A549 (cell line): ENCODE results near the gene HRH3. TPM values are rescaled to one million over a fixed set of nuclear protein-coding genes. Genes with fewer than 3 reads are reported as not detected.

Experiments
- ATAC-seq, 2 experiments: fragments of 200-7000 bp in 1 of 2; fragments of >200 bp in 1 of 2; cut with Nextera tagmentation in 1 of 2; cut with Tn5 transposase in 1 of 2; 3 replicates each; pipeline versions ENCODE4 v1.8.0 to v1.9.1; 2018 to 2020; ENCODE audit warnings: mild to moderate bottlenecking in 1 of 2, moderate library complexity in 1 of 2
- CTCF ChIA-PET: fragments of 300-600 bp; sonication (Branson Sonifier 250); formaldehyde crosslinking; extraction: SDS; loops from one replicate; lab custom pipeline; 2021; ENCODE audit warnings: antibody characterized with exemption, inconsistent platforms; lab: Yijun Ruan, JAX
- POLR2A ChIA-PET: fragments of 350-600 bp; formaldehyde crosslinking; extraction: SDS; loops from one replicate; lab custom pipeline; 2021; ENCODE audit warnings: antibody characterized with exemption, inconsistent platforms; lab: Yijun Ruan, JAX
- DNase-seq, 2 experiments: peaks; one replicate each; pipeline versions ENCODE4 v3.0.0 to v3.0.0-alpha.2; 2011 to 2016; ENCODE audit warnings: low read depth in 1 of 2, low spot score in 1 of 2
- FAIRE-seq: peaks from 2 replicates; lab custom pipeline; 2011; peaks lifted over from hg19 to GRCh38; lab: Jason Lieb, UNC
- H3K27ac ChIP-seq, 2 experiments: fragments of >200 bp; sonication (Bioruptor Twin); formaldehyde crosslinking; 3 replicates each; pipeline ENCODE4 v1.5.1; 2016 to 2017
- H3K4me1 ChIP-seq: fragments of >200 bp; sonication (Bioruptor Twin); formaldehyde crosslinking; 3 replicates; pipeline ENCODE4 v1.6.1; 2016
- H3K4me2 ChIP-seq: fragments of >200 bp; sonication (Bioruptor Twin); formaldehyde crosslinking; 3 replicates; pipeline ENCODE4 v1.6.1; 2016
- H3K4me3 ChIP-seq: fragments of >200 bp; sonication (Bioruptor Twin); formaldehyde crosslinking; 3 replicates; pipeline ENCODE4 v1.5.1; 2016
- H3K9me3 ChIP-seq: fragments of >200 bp; sonication (Bioruptor Twin); formaldehyde crosslinking; 3 replicates; pipeline ENCODE4 v1.6.1; 2016
- CBX2 ChIP-seq: fragments of 200-600 bp; sonication (generic); IDR thresholded peaks from 2 replicates; pipeline ENCODE4 v1.6.1; 2016; ENCODE audit warnings: low read depth, mild to moderate bottlenecking, borderline replicate concordance
- CBX8 ChIP-seq: fragments of 200-600 bp; sonication (generic); IDR thresholded peaks from 2 replicates; pipeline ENCODE4 v1.6.1; 2016
- CTCF ChIP-seq: fragments of >200 bp; sonication (Bioruptor Twin); formaldehyde crosslinking; IDR thresholded peaks from 3 replicates; pipeline ENCODE4 v1.5.1; 2016
- E2F6 ChIP-seq: IDR thresholded peaks from 2 replicates; pipeline ENCODE4 v1.6.1; 2012; ENCODE audit warnings: low read depth, borderline replicate concordance
- ELK1 ChIP-seq: fragments of 150-350 bp; IDR thresholded peaks from 2 replicates; pipeline ENCODE4 v1.6.1; 2014; ENCODE audit warnings: low read depth, mild to moderate bottlenecking, low read length
- EP300 ChIP-seq, 2 experiments: fragments of >200 bp; sonication (Bioruptor Twin); formaldehyde crosslinking; IDR thresholded peaks; 2 replicates in 1 of 2; 3 replicates in 1 of 2; pipeline ENCODE4 v1.6.1; 2016 to 2017
- ESRRA ChIP-seq: fragments of 150-350 bp; IDR thresholded peaks from 2 replicates; pipeline ENCODE4 v1.6.1; 2014; ENCODE audit warnings: mild to moderate bottlenecking, low read length, borderline replicate concordance
- FOXS1 ChIP-seq: fragments of 250-450 bp; sonication (Bioruptor Pico); IDR thresholded peaks from 2 replicates; pipeline ENCODE4 v1.5.0; 2020; ENCODE audit warnings: mild to moderate bottlenecking, moderate library complexity
- HDAC2 ChIP-seq: fragments of 200-600 bp; sonication (generic); IDR thresholded peaks from 2 replicates; pipeline ENCODE4 v1.6.1; 2016
- HEYL ChIP-seq: fragments of 250-450 bp; sonication (Bioruptor Pico); IDR thresholded peaks from 2 replicates; pipeline ENCODE4 v1.8.0; 2021; ENCODE audit warnings: mild to moderate bottlenecking, moderate library complexity
- HMGXB4 ChIP-seq: fragments of 250-450 bp; sonication (Bioruptor Pico); IDR thresholded peaks from 2 replicates; pipeline ENCODE4 v1.5.0; 2021; ENCODE audit warnings: mild to moderate bottlenecking, moderate library complexity, borderline replicate concordance
- HOXA7 ChIP-seq: fragments of 250-450 bp; sonication (Bioruptor Pico); IDR thresholded peaks from 2 replicates; pipeline ENCODE4 v1.5.0; 2020; ENCODE audit warnings: mild to moderate bottlenecking, moderate library complexity
- HOXB13 ChIP-seq: fragments of 250-450 bp; sonication (Bioruptor Pico); IDR thresholded peaks from 2 replicates; pipeline ENCODE4 v1.5.0; 2020; ENCODE audit warnings: low read depth, mild to moderate bottlenecking, moderate library complexity
- JUN ChIP-seq, 2 experiments: fragments of >200 bp; sonication (Bioruptor Twin); formaldehyde crosslinking; IDR thresholded peaks; 2 replicates in 1 of 2; 3 replicates in 1 of 2; pipeline ENCODE4 v1.6.1; 2016 to 2017
- JUNB ChIP-seq: fragments of >200 bp; sonication (Bioruptor Twin); formaldehyde crosslinking; IDR thresholded peaks from 2 replicates; pipeline ENCODE4 v1.6.1; 2016
- MAFK ChIP-seq: fragments of 450-650 bp; IDR thresholded peaks from 2 replicates; pipeline ENCODE4 v1.6.1; 2014; ENCODE audit not compliant: partially characterized antibody
- MAX ChIP-seq: IDR thresholded peaks from 2 replicates; pipeline ENCODE4 v1.6.1; 2012
- MYC ChIP-seq: IDR thresholded peaks from 2 replicates; pipeline ENCODE4 v1.6.1; 2012; ENCODE audit warnings: mild to moderate bottlenecking, inconsistent platforms, low read length, improper control_type of control experiment, borderline replicate concordance
- NPAS2 ChIP-seq: fragments of 250-450 bp; sonication (Bioruptor Pico); IDR thresholded peaks from 2 replicates; pipeline ENCODE4 v1.8.0; 2022; ENCODE audit warnings: mild to moderate bottlenecking, moderate library complexity, borderline replicate concordance
- POLR2AphosphoS2 ChIP-seq: conservative IDR thresholded peaks from 2 replicates; pipeline ENCODE4 v1.6.1; 2012; ENCODE audit warnings: low read length, improper control_type of control experiment, inconsistent platforms
- RCOR1 ChIP-seq: fragments of 150-350 bp; IDR thresholded peaks from 2 replicates; pipeline ENCODE4 v1.6.1; 2014; ENCODE audit warnings: antibody characterized with exemption, low read length, low read depth
- SMC3 ChIP-seq: fragments of >200 bp; sonication (Bioruptor Twin); formaldehyde crosslinking; IDR thresholded peaks from 3 replicates; pipeline ENCODE4 v1.6.1; 2018; ENCODE audit warnings: inconsistent platforms
- SREBF2 ChIP-seq: fragments of 450-650 bp; IDR thresholded peaks from 2 replicates; pipeline ENCODE4 v1.6.1; 2014; ENCODE audit warnings: mild to moderate bottlenecking, moderate library complexity
- TP53 ChIP-seq: fragments of 250-450 bp; sonication (Bioruptor Pico); IDR thresholded peaks from 2 replicates; pipeline ENCODE4 v1.5.0; 2021; ENCODE audit warnings: mild to moderate bottlenecking, moderate library complexity
- USF2 ChIP-seq: fragments of 450-650 bp; IDR thresholded peaks from 2 replicates; pipeline ENCODE4 v1.6.1; 2014; ENCODE audit warnings: antibody characterized with exemption
- ZC3H11A ChIP-seq: fragments of 450-650 bp; IDR thresholded peaks from 2 replicates; pipeline ENCODE4 v1.6.1; 2014; ENCODE audit warnings: antibody characterized with exemption, mild to moderate bottlenecking
- ZNF302 ChIP-seq: fragments of 250-450 bp; sonication (Bioruptor Pico); IDR thresholded peaks from 2 replicates; pipeline ENCODE4 v1.9.0; 2021; ENCODE audit warnings: inconsistent platforms, mild to moderate bottlenecking, moderate library complexity
- WGBS: methylation state at CpG from one replicate; pipeline ENCODE4 v1.1.6; 2017; ENCODE audit errors: missing lambda C conversion rate; 5-methylcytosine and 5-hydroxymethylcytosine counted together
- polyA plus RNA-seq, 4 experiments: library from polyadenylated mRNA; depleted of rRNA in 3 of 4; stranded (reverse); fragments of >200 nt; fragmentation: RNase III in 1 of 4; extraction: RNeasy Plus Mini Kit Qiagen cat#74134 plus additional on column Dnase treatment in 1 of 4; gene quantifications; 2 replicates in 3 of 4; 3 replicates in 1 of 4; pipeline ENCODE4 v1.2.3, GENCODE V29; 2011 to 2017

The HRH3 gene
- polyA plus RNA-seq, 2 of the 4 experiments (the other 2 are of a cell fraction), result not detected

- TF ChIP-seq HOXB13 (no peak), CTCF (no peak), MAX (no peak), TP53 (CRISPR knock-in tag) (no peak), RCOR1 (no peak), MAFK (no peak), HOXA7 (CRISPR knock-in tag) (no peak), SREBF2 (no peak), USF2 (no peak), POLR2AphosphoS2 (no peak), CBX2 (no peak)
- no peak overlapping the region for H3K4me2 ChIP-seq
- no peak for ATAC-seq
- POLR2A ChIA-PET, result no interaction called here
- DNase-seq, result no peak
- no peak for FAIRE-seq
- H3K4me1 ChIP-seq, result peaks cover 5% of the 10 kb centered on the region; the same call in 1 of the 3 replicates
- no peaks in the 10 kb centered on the region for H3K9me3 ChIP-seq
- no peak overlapping the region for H3K27ac ChIP-seq
- H3K4me3 ChIP-seq, result no peak overlapping the region
- CTCF ChIA-PET, result interaction anchor here (1.2 to 1.8 kb wide), 3 partner anchors 12 to 373 kb away, joined by 3 to 4 read pairs (median 4); no protein-coding TSS in a partner anchor
- 91% methylated on average over 17 of the region's 21 CpGs for WGBS
Observed at GRCh38 chr20:62243906-62244515, 23.9 kb upstream of the HRH3 start.

GRCh38 chr20:62243106-62243505 is 23.0 kb upstream of the HRH3 start:
- ChIA-PET CTCF (interaction anchor here (1.1 to 1.2 kb wide), 4 partner anchors 17 to 374 kb away, joined by 3 to 4 read pairs (median 3); no protein-coding TSS in a partner anchor), POLR2A (no interaction called here)
- Histone ChIP-seq H3K4me3 (no peak overlapping the region), H3K9me3 (no peaks in the 10 kb centered on the region), H3K27ac (no peak overlapping the region), H3K4me1 (peaks cover 5% of the 10 kb centered on the region; the same call in 1 of the 3 replicates), H3K4me2 (no peak overlapping the region)
- no peak for TF ChIP-seq ESRRA
- no peak for TF ChIP-seq ZNF302 (CRISPR knock-in tag)
- no peak for TF ChIP-seq E2F6
- TF ChIP-seq RCOR1, result no peak
- TF ChIP-seq SMC3, result no peak
- no peak for TF ChIP-seq JUNB
- no peak for TF ChIP-seq HOXB13
- no peak for TF ChIP-seq ZC3H11A
- no peak for TF ChIP-seq HDAC2
- no peak for TF ChIP-seq MYC
- DNase-seq (no peak), FAIRE-seq (no peak), ATAC-seq (no peak)
- WGBS, result 93% methylated on average over 16 of the region's 22 CpGs

- ChIA-PET POLR2A (no interaction called here), CTCF (interaction anchor here (1.1 to 1.2 kb wide), 2 partner anchors 17 to 19 kb away, joined by 3 read pairs; no protein-coding TSS in a partner anchor)
- FAIRE-seq (no peak), ATAC-seq (no peak), DNase-seq (no peak)
- 88% methylated on average over 6 of the region's 6 CpGs for WGBS
- Histone ChIP-seq H3K4me3 (no peak overlapping the region), H3K4me2 (no peak overlapping the region), H3K9me3 (no peaks in the 10 kb centered on the region), H3K27ac (no peak overlapping the region), H3K4me1 (peaks cover 8% of the 10 kb centered on the region; the same call in 1 of the 3 replicates)
- TF ChIP-seq SREBF2 (no peak), EP300 (IDR thresholded peaks at IDR 0.05) (no peak), NPAS2 (CRISPR knock-in tag) (no peak), JUN (IDR thresholded peaks at IDR 0.05) (no peak), FOXS1 (CRISPR knock-in tag) (no peak), HEYL (no peak), HMGXB4 (CRISPR knock-in tag) (no peak), CBX8 (no peak), HOXA7 (CRISPR knock-in tag) (no peak), ELK1 (no peak), E2F6 (no peak)
Observed at GRCh38 chr20:62242176-62242575, 22.1 kb upstream of the HRH3 start.
